ENCODE data around the gene TNS3. TPM values are rescaled to one million over a fixed set of nuclear protein-coding genes. Genes with fewer than 3 reads are reported as not detected.

TNS3 gene
- total and polyA plus RNA-seq, 9 of the 15 experiments (the other 6 are each of a cell fraction or from before 2014, with no cell fraction given) = 0.20 TPM; not detected in 8

DNA sequence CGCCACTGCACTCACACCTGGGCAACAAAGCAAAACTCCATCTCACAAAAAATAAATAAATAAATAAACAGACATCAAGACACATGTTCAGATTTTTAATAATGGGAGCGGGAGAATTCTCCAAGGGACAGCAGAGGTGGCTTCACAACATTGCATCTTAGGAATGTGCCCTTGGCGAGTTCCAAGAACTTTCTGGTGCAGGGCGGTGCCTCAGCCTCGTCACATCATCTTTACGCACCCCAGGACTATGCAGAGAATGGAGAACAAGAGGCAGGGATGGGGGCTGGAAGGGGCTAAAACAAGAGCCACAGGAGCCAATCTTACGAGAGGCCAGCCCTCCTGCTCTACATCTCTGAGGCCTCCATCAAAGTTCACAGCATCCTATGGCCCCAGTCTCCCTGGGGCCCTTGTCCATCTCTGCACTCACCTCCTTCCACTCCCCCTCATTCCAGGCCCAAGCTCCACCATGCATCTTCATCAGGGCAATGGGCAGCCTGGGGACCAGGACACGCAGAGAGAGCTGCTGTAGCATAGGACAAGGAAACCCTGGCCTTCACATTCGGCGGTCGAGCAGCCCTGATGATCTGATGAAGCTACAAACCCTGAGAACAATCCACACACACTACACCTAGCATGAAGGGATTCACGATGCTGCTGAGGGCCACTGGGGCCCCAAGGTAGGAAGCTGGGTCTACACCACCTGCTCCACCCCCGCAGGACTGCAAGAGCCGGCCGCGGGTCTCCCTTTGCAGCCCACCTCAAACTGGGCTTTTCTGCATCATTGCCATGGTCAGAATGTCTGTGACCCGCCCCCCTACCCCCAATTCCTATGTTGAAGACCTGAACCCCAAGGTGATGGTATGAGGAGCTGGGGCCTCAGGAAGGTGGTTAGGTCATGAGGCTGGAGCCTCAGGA, 22.3 kb downstream of the TNS3 start:
- intact Hi-C loops (cut with micrococcal nuclease) = no loop called here
- no peak overlapping the region for H3K4me2 ChIP-seq (ENCODE audit: insufficient read depth, low read length)
- H3K27me3 ChIP-seq (ENCODE audit: control insufficient read depth in 2 of 2, insufficient read depth in 2 of 2, low read length in 2 of 2) = peaks cover 0 to 28% of the 10 kb centered on the region in 2 experiments; a peak in 3 of 5 replicates
- no TSS peak for BruUV-seq (replicated peaks)
- no peak overlapping the region for H3K4me3 ChIP-seq
- H3K4me1 ChIP-seq (replicated peaks in 1 of 2; ENCODE audit: control insufficient read depth in 2 of 2, insufficient read depth in 2 of 2, low read length in 2 of 2) = no peaks in the 10 kb centered on the region
- no peak for DNase-seq (ENCODE audit: extremely low read depth in 1 of 4, low spot score in 3 of 4)
- ChIA-PET POLR2A (interaction anchor here (0.5 kb wide), 1 partner anchor 570 kb away, joined by 4 read pairs; no protein-coding TSS in a partner anchor), CTCF (ENCODE audit: low intra/inter-chr PET ratio) (no interaction called here)
- no peak for FAIRE-seq
- no peak for TF ChIP-seq LARP7 (IDR thresholded peaks at IDR 0.05)
- H4K20me1 ChIP-seq (replicated peaks; ENCODE audit: control insufficient read depth, insufficient read depth, low read length) = 0 out of 2 replicates have a peak, but pooled peaks cover 3% of the 10 kb centered on the region
- no peaks in the 10 kb centered on the region for H3K9me3 ChIP-seq (replicated peaks; ENCODE audit: control insufficient read depth, insufficient read depth, low read depth, low read length)
- ATAC-seq = no peak
- H3K27ac ChIP-seq (ENCODE audit: extremely low read depth, low read depth, low read length) = no peak overlapping the region
- no peaks in the 10 kb centered on the region for H3K79me2 ChIP-seq (ENCODE audit: control insufficient read depth, insufficient read depth, low read length)
- H3K9ac ChIP-seq (ENCODE audit: insufficient read depth in 1 of 2, low read depth in 2 of 2, low read length in 2 of 2) = no peak overlapping the region
- in situ Hi-C loops (cut with MboI) = no loop called here
- no peak overlapping the region for H2AFZ ChIP-seq (ENCODE audit: low read depth, low read length)
- WGBS (ENCODE audit: insufficient coverage, low coverage, missing lambda C conversion rate) = under 1% methylated on average over 14 of the region's 17 CpGs
- H3K9me1 ChIP-seq (ENCODE audit: control insufficient read depth, insufficient read depth, low read length) = no peaks in the 10 kb centered on the region
- no peaks in the 10 kb centered on the region for H3K36me3 ChIP-seq (ENCODE audit: control insufficient read depth, insufficient read depth, low read length)

GRCh38 chr7:47557694-47558670, 23.9 kb downstream of the TNS3 start:
- in situ Hi-C loops (cut with MboI) (no loop called here), intact Hi-C loops (cut with micrococcal nuclease) (no loop called here)
- Histone ChIP-seq H3K4me2 (ENCODE audit: insufficient read depth, low read length) (no peak overlapping the region), H3K9me1 (ENCODE audit: control insufficient read depth, insufficient read depth, low read length) (no peaks in the 10 kb centered on the region), H3K36me3 (ENCODE audit: control insufficient read depth, insufficient read depth, low read length) (no peaks in the 10 kb centered on the region), H3K4me1 (replicated peaks in 1 of 2; ENCODE audit: control insufficient read depth in 2 of 2, insufficient read depth in 2 of 2, low read length in 2 of 2) (no peaks in the 10 kb centered on the region), H2AFZ (ENCODE audit: low read depth, low read length) (no peak overlapping the region), H3K9ac (ENCODE audit: insufficient read depth in 1 of 2, low read depth in 2 of 2, low read length in 2 of 2) (no peak overlapping the region), H3K9me3 (replicated peaks; ENCODE audit: control insufficient read depth, insufficient read depth, low read depth, low read length) (no peaks in the 10 kb centered on the region), H3K4me3 (no peak overlapping the region), H3K27me3 (ENCODE audit: control insufficient read depth in 2 of 2, insufficient read depth in 2 of 2, low read length in 2 of 2) (peaks cover 0 to 23% of the 10 kb centered on the region in 2 experiments; a peak in 3 of 5 replicates), H4K20me1 (replicated peaks; ENCODE audit: control insufficient read depth, insufficient read depth, low read length) (0 out of 2 replicates have a peak, but pooled peaks cover 3% of the 10 kb centered on the region), H3K79me2 (ENCODE audit: control insufficient read depth, insufficient read depth, low read length) (no peaks in the 10 kb centered on the region), H3K27ac (ENCODE audit: extremely low read depth, low read depth, low read length) (no peak overlapping the region)
- ATAC-seq = no peak
- ChIA-PET CTCF (ENCODE audit: low intra/inter-chr PET ratio) (no interaction called here), POLR2A (no interaction called here)
- FAIRE-seq = no peak
- no peak for DNase-seq (ENCODE audit: extremely low read depth in 1 of 4, low spot score in 3 of 4)
- 2% methylated on average over 19 of the region's 19 CpGs for WGBS (ENCODE audit: insufficient coverage, low coverage, missing lambda C conversion rate)
- no TSS peak for BruUV-seq (replicated peaks)
- TF ChIP-seq CREB1 (IDR thresholded peaks at IDR 0.05) (no peak), CREB1 (CRISPR knock-in tag; IDR thresholded peaks at IDR 0.05) (no peak), ZNF436 (CRISPR knock-in tag; IDR thresholded peaks at IDR 0.05) (no peak), PKNOX1 (IDR thresholded peaks at IDR 0.05) (no peak), RBM25 (IDR thresholded peaks at IDR 0.05; ENCODE audit: low read depth, low read length, severe bottlenecking) (no peak), ARNT (IDR thresholded peaks at IDR 0.05) (no peak), WHSC1 (IDR thresholded peaks at IDR 0.05; ENCODE audit: low read length) (no peak), MEF2A (IDR thresholded peaks at IDR 0.05; ENCODE audit: control insufficient read depth, low read depth, low read length) (no peak), TRIM28 (IDR thresholded peaks at IDR 0.05) (no peak), ZNF133 (CRISPR knock-in tag; IDR thresholded peaks at IDR 0.05) (no peak)
- TF ChIP-seq, protein P1, sequence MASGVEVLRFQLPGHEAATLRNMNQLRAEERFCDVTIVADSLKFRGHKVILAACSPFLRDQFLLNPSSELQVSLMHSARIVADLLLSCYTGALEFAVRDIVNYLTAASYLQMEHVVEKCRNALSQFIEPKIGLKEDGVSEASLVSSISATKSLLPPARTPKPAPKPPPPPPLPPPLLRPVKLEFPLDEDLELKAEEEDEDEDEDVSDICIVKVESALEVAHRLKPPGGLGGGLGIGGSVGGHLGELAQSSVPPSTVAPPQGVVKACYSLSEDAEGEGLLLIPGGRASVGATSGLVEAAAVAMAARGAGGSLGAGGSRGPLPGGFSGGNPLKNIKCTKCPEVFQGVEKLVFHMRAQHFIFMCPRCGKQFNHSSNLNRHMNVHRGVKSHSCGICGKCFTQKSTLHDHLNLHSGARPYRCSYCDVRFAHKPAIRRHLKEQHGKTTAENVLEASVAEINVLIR (CRISPR knock-in tag; IDR thresholded peaks at IDR 0.05) = no peak
